MM.1S (cell line): Measurements from ENCODE around the gene MAP3K4.

Source experiments
- DNase-seq: peaks from one replicate; pipeline ENCODE4 v3.0.0-alpha.2; 2015
- H2AFZ ChIP-seq: fragments of 300-600 bp; sonication (generic); 2 replicates; pipeline ENCODE4 v1.6.0; 2016; ENCODE audit warnings: antibody characterized with exemption, low read length
- H3F3A ChIP-seq: fragments of 300-600 bp; sonication (generic); 2 replicates; pipeline ENCODE4 v1.6.1; 2016; ENCODE audit warnings: mild to moderate bottlenecking, antibody characterized with exemption, low read length, moderate library complexity, mixed read lengths; ENCODE audit not compliant: insufficient read depth
- H3K27ac ChIP-seq: fragments of 300-600 bp; sonication (generic); 2 replicates; pipeline ENCODE4 v1.5.1; 2016; ENCODE audit warnings: mild to moderate bottlenecking, low read length
- H3K27me3 ChIP-seq: fragments of 300-600 bp; sonication (generic); replicated peaks from 2 replicates; pipeline ENCODE4 v1.6.0; 2016; ENCODE audit warnings: low read length; ENCODE audit not compliant: insufficient read depth
- H3K36me3 ChIP-seq: fragments of 300-600 bp; sonication (generic); replicated peaks from 2 replicates; pipeline ENCODE4 v1.6.1; 2016; ENCODE audit warnings: mild to moderate bottlenecking, low read length, mixed read lengths; ENCODE audit not compliant: insufficient read depth
- H3K4me1 ChIP-seq: fragments of 300-600 bp; sonication (generic); 2 replicates; pipeline ENCODE4 v1.6.1; 2016; ENCODE audit warnings: low read length, mixed read lengths
- H3K4me2 ChIP-seq: fragments of 300-600 bp; sonication (generic); 2 replicates; pipeline ENCODE4 v1.6.0; 2016; ENCODE audit warnings: low read depth, low read length
- H3K4me3 ChIP-seq: fragments of 300-600 bp; sonication (generic); 2 replicates; pipeline ENCODE4 v1.5.1; 2016; ENCODE audit warnings: low read length, mixed read lengths
- H3K79me2 ChIP-seq: fragments of 300-600 bp; sonication (generic); 2 replicates; pipeline ENCODE4 v1.6.1; 2016; ENCODE audit warnings: mixed run types, low read length, mixed read lengths
- H3K9ac ChIP-seq: fragments of 300-600 bp; sonication (generic); 2 replicates; pipeline ENCODE4 v1.6.1; 2016; ENCODE audit warnings: low read length, mixed read lengths
- H3K9me2 ChIP-seq: fragments of 300-600 bp; sonication (generic); replicated peaks from 2 replicates; pipeline ENCODE4 v1.6.1; 2016; ENCODE audit warnings: mild to moderate bottlenecking, low read length, mixed read lengths; ENCODE audit not compliant: insufficient read depth
- H3K9me3 ChIP-seq: fragments of 300-600 bp; sonication (generic); replicated peaks from 2 replicates; pipeline ENCODE4 v1.6.1; 2016; ENCODE audit warnings: mild to moderate bottlenecking, low read length, mixed read lengths; ENCODE audit not compliant: insufficient read depth
- H4K20me1 ChIP-seq: fragments of 300-600 bp; sonication (generic); 2 replicates; pipeline ENCODE4 v1.6.1; 2016; ENCODE audit warnings: mild to moderate bottlenecking, low read length, moderate library complexity, mixed read lengths; ENCODE audit not compliant: insufficient read depth
- EZH2 ChIP-seq: fragments of 300-600 bp; sonication (generic); optimal IDR thresholded peaks from 2 replicates; pipeline ENCODE3; 2017; ENCODE audit warnings: low read depth, mild to moderate bottlenecking, antibody characterized with exemption, low read length, mixed read lengths
- EZH2phosphoT487 ChIP-seq: fragments of 300-600 bp; sonication (generic); IDR thresholded peaks from 2 replicates; pipeline ENCODE4 v1.6.1; 2018; ENCODE audit warnings: antibody characterized with exemption, low read length
- TF ChIP-seq, protein P1 (sequence below): fragments of 300-600 bp; sonication (generic); IDR thresholded peaks from 2 replicates; pipeline ENCODE4 v1.5.1; 2016; ENCODE audit warnings: antibody characterized with exemption, low read length, mixed read lengths

The MAP3K4 gene

DNA sequence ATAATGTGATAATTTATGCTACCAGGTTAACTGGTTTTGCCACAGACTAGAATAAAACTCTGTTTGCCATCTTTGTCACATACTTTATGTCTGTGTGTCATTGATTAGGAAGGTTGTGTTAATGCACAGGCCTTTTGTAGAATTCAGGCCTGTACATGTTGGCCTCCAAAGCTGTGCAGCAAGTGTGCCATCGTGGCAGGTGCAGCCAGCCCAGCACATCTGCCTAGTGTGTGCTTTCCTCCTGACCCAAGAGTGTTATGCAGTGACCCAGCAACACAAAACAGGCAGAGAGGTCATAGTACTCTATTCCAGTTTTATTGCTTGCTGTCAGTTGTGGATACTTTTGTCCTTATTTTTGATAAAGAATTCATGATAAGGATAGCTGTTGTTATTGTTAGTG is 3.7 kb downstream of the MAP3K4 start:
- TF ChIP-seq, protein P1, sequence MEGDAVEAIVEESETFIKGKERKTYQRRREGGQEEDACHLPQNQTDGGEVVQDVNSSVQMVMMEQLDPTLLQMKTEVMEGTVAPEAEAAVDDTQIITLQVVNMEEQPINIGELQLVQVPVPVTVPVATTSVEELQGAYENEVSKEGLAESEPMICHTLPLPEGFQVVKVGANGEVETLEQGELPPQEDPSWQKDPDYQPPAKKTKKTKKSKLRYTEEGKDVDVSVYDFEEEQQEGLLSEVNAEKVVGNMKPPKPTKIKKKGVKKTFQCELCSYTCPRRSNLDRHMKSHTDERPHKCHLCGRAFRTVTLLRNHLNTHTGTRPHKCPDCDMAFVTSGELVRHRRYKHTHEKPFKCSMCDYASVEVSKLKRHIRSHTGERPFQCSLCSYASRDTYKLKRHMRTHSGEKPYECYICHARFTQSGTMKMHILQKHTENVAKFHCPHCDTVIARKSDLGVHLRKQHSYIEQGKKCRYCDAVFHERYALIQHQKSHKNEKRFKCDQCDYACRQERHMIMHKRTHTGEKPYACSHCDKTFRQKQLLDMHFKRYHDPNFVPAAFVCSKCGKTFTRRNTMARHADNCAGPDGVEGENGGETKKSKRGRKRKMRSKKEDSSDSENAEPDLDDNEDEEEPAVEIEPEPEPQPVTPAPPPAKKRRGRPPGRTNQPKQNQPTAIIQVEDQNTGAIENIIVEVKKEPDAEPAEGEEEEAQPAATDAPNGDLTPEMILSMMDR, result no peak
- TF ChIP-seq EZH2phosphoT487 (no peak), EZH2 (no peak)
- no peaks in the 10 kb centered on the region for H4K20me1 ChIP-seq

DNA sequence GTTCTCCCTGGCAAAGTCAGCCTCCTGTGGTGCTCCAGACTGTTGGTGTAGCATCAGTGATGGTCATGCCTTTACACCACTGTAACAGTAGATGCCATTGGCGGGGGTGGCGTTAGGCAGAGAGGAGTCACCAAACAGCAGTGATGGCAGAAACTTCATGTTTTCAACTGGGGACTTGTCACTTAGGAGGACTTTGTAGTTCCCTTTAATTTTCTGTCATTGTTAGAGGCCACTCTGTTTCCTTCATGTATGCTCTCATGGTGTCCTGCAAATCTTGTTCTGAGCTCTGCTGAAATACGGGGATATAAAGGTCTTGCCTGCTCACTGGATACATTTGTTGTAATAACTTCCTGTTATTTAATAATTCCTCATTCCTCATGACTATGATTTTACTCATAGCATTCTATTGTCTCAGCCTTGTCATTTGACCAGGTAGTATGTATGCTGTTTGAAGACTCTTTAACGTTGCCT is 4.6 kb downstream of the MAP3K4 start:
- no peak for DNase-seq
- no peaks in the 10 kb centered on the region for H3K36me3 ChIP-seq
- no peak overlapping the region for H3K27ac ChIP-seq
- H2AFZ ChIP-seq, result no peak overlapping the region
- H3K9ac ChIP-seq, result no peak overlapping the region
- H3K27me3 ChIP-seq, result no peaks in the 10 kb centered on the region
- H3K4me1 ChIP-seq, result no peaks in the 10 kb centered on the region; the same call in 1 of the 2 replicates
- no peaks in the 10 kb centered on the region for H3K9me2 ChIP-seq
- H3F3A ChIP-seq, result peaks cover 8% of the 10 kb centered on the region
- H3K9me3 ChIP-seq, result no peaks in the 10 kb centered on the region
- peaks cover 89% of the 10 kb centered on the region for H3K79me2 ChIP-seq
- H3K4me2 ChIP-seq, result no peak overlapping the region
- no peak overlapping the region for H3K4me3 ChIP-seq
- no peak for TF ChIP-seq EZH2phosphoT487
- no peak for TF ChIP-seq EZH2
- TF ChIP-seq, protein P1, result no peak
- no peaks in the 10 kb centered on the region for H4K20me1 ChIP-seq

More for the DNA sequence above, 3.7 kb downstream of the MAP3K4 start:
- no peak for DNase-seq
- H3K4me1 ChIP-seq, result no peaks in the 10 kb centered on the region; the same call in 1 of the 2 replicates
- H3F3A ChIP-seq, result peaks cover 8% of the 10 kb centered on the region
- H3K79me2 ChIP-seq, result peaks cover 84% of the 10 kb centered on the region
- no peaks in the 10 kb centered on the region for H3K9me2 ChIP-seq
- no peak overlapping the region for H3K27ac ChIP-seq
- H3K36me3 ChIP-seq, result no peaks in the 10 kb centered on the region
- H3K4me2 ChIP-seq, result no peak overlapping the region
- H3K27me3 ChIP-seq, result no peaks in the 10 kb centered on the region
- H3K9ac ChIP-seq, result no peak overlapping the region
- H2AFZ ChIP-seq, result no peak overlapping the region
- H3K4me3 ChIP-seq, result no peak overlapping the region
- no peaks in the 10 kb centered on the region for H3K9me3 ChIP-seq

DNA sequence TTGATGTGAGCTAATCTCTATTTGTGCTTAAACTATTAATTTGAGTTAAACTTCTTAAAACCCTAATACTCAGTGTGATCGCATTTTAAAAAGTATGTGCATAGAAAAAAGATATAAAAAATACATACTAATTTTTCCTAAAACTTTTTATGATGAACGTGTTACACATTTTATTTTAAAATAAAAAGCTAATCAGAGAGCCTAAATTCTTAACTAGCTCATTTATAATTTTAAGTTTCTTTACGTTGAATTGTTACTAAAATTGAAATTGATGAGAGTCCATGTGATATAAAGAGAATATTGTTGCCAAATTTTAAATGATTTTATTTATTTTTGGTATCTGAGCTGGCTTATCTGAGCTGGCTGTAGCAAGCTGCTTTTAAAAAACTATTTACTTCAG is 6.6 kb downstream of the MAP3K4 start:
- H3K9me2 ChIP-seq, result no peaks in the 10 kb centered on the region
- H3K27me3 ChIP-seq, result no peaks in the 10 kb centered on the region
- no peaks in the 10 kb centered on the region; the same call in 1 of the 2 replicates for H4K20me1 ChIP-seq
- H3F3A ChIP-seq, result peaks cover 4% of the 10 kb centered on the region; the same call in 1 of the 2 replicates
- no peak overlapping the region for H2AFZ ChIP-seq
- peak overlapping the region; percentile 12; the same call in 1 of the 2 replicates for H3K4me2 ChIP-seq
- H3K27ac ChIP-seq, result no peak overlapping the region
- no peak overlapping the region for H3K4me3 ChIP-seq
- H3K9ac ChIP-seq, result no peak overlapping the region
- no peak for DNase-seq
- H3K9me3 ChIP-seq, result no peaks in the 10 kb centered on the region
- no peaks in the 10 kb centered on the region; the same call in 1 of the 2 replicates for H3K4me1 ChIP-seq
- H3K36me3 ChIP-seq, result no peaks in the 10 kb centered on the region
- TF ChIP-seq, protein P1, result no peak
- TF ChIP-seq EZH2phosphoT487 (no peak), EZH2 (no peak)
- H3K79me2 ChIP-seq, result peaks cover 92% of the 10 kb centered on the region
